Neural progenitor cell (in vitro differentiated cells): ENCODE results near the gene FHL3. TPM values are rescaled to one million over a fixed set of nuclear protein-coding genes. Genes with fewer than 3 reads are reported as not detected.

Source experiments
- DNase-seq: peaks from one replicate; pipeline ENCODE4 v3.0.0-alpha.2; 2016; ENCODE audit warnings: low spot score
- H2AFZ ChIP-seq: fragments of 200-600 bp; sonication (generic); replicated peaks from 2 replicates; pipeline ENCODE4 v1.6.1; 2016; ENCODE audit warnings: antibody characterized with exemption
- H3F3A ChIP-seq: fragments of 200-600 bp; sonication (generic); 2 replicates; pipeline ENCODE4 v1.6.1; 2016; ENCODE audit warnings: antibody characterized with exemption, low read depth
- H3K27ac ChIP-seq: fragments of 200-600 bp; sonication (generic); 2 replicates; pipeline ENCODE4 v1.5.1; 2016; ENCODE audit warnings: mild to moderate bottlenecking
- H3K27me3 ChIP-seq: fragments of 200-600 bp; sonication (generic); 2 replicates; pipeline ENCODE4 v1.6.1; 2016; ENCODE audit warnings: mild to moderate bottlenecking, moderate library complexity
- H3K36me3 ChIP-seq: fragments of 200-600 bp; sonication (generic); 2 replicates; pipeline ENCODE4 v1.5.1; 2016
- H3K4me1 ChIP-seq: fragments of 200-600 bp; sonication (generic); 2 replicates; pipeline ENCODE4 v1.6.1; 2016; ENCODE audit warnings: mixed run types
- H3K4me2 ChIP-seq: fragments of 200-600 bp; sonication (generic); 2 replicates; pipeline ENCODE4 v1.6.1; 2016
- H3K4me3 ChIP-seq: fragments of 200-600 bp; sonication (generic); 2 replicates; pipeline ENCODE4 v1.5.1; 2016
- H3K79me2 ChIP-seq: fragments of 200-600 bp; sonication (generic); 2 replicates; pipeline ENCODE4 v1.6.1; 2016; ENCODE audit warnings: low read depth
- H3K9ac ChIP-seq: fragments of 200-600 bp; sonication (generic); 2 replicates; pipeline ENCODE4 v1.6.1; 2016
- H3K9me3 ChIP-seq: fragments of 200-600 bp; sonication (generic); 2 replicates; pipeline ENCODE4 v1.5.1; 2016; ENCODE audit warnings: low read depth
- H4K20me1 ChIP-seq: fragments of 200-600 bp; sonication (generic); 2 replicates; pipeline ENCODE4 v1.6.1; 2016; ENCODE audit warnings: low read depth
- H3K27ac Mint-ChIP-seq: 3 replicates; pipeline ENCODE4 v1.8.0; 2021; ENCODE audit warnings: mixed read lengths
- H3K27me3 Mint-ChIP-seq: 2 replicates; pipeline ENCODE4 v1.8.0; 2022; ENCODE audit warnings: low read depth, mild to moderate bottlenecking, inconsistent platforms, moderate library complexity, mixed read lengths; ENCODE audit not compliant: insufficient read depth
- H3K36me3 Mint-ChIP-seq: 3 replicates; pipeline ENCODE4 v1.8.0; 2021; ENCODE audit warnings: mixed read lengths
- H3K4me1 Mint-ChIP-seq: 3 replicates; pipeline ENCODE4 v1.8.0; 2021; ENCODE audit warnings: mixed read lengths
- H3K4me3 Mint-ChIP-seq: 3 replicates; pipeline ENCODE4 v1.8.0; 2021; ENCODE audit warnings: mild to moderate bottlenecking, moderate library complexity, mixed read lengths
- H3K9me3 Mint-ChIP-seq: 3 replicates; pipeline ENCODE4 v1.8.0; 2020; ENCODE audit warnings: mixed read lengths
- CTCF ChIP-seq: fragments of 200-600 bp; sonication (generic); IDR thresholded peaks from 2 replicates; pipeline ENCODE4 v1.5.1; 2017; ENCODE audit warnings: antibody characterized with exemption, mild to moderate bottlenecking
- EZH2 ChIP-seq: fragments of 200-600 bp; sonication (generic); IDR thresholded peaks from 2 replicates; pipeline ENCODE4 v1.6.1; 2017; ENCODE audit warnings: antibody characterized with exemption, mild to moderate bottlenecking, moderate library complexity
- EZH2phosphoT487 ChIP-seq: fragments of 200-600 bp; sonication (generic); IDR thresholded peaks from 2 replicates; pipeline ENCODE4 v1.6.1; 2017; ENCODE audit warnings: antibody characterized with exemption
- total RNA-seq: library from RNA; depleted of rRNA; stranded (reverse); fragments of >200 nt; gene quantifications from 2 replicates; pipeline ENCODE4 v1.2.3, GENCODE V29; 2015; ENCODE audit warnings: low replicate concordance

Gene FHL3
- total RNA-seq, 1 donor from 2014 or later, result 8.1 TPM

GRCh38 chr1:38025664-38026063 is 20.4 kb upstream of the FHL3 start:
- Mint-ChIP-seq H3K27me3 (peaks cover 12% of the 10 kb centered on the region), H3K27ac (no peak overlapping the region), H3K36me3 (peaks cover 13% of the 10 kb centered on the region), H3K4me1 (peaks cover 35% of the 10 kb centered on the region), H3K4me3 (no peak overlapping the region), H3K9me3 (no peaks in the 10 kb centered on the region)
- Histone ChIP-seq H2AFZ (no peak overlapping the region), H3K79me2 (no peaks in the 10 kb centered on the region), H3F3A (peaks cover 41% of the 10 kb centered on the region), H3K27me3 (no peaks in the 10 kb centered on the region), H3K9me3 (no peaks in the 10 kb centered on the region), H3K27ac (no peak overlapping the region), H3K36me3 (peaks cover 6% of the 10 kb centered on the region), H3K4me2 (no peak overlapping the region), H3K9ac (no peak overlapping the region), H4K20me1 (peaks cover 36% of the 10 kb centered on the region), H3K4me3 (no peak overlapping the region), H3K4me1 (peaks cover 39% of the 10 kb centered on the region)
- no peak for DNase-seq
- no peak for TF ChIP-seq EZH2
- no peak for TF ChIP-seq EZH2phosphoT487

- Histone ChIP-seq H3K27ac (no peak overlapping the region), H3K79me2 (peaks cover 4% of the 10 kb centered on the region), H3K4me3 (no peak overlapping the region), H3K36me3 (peaks cover 6% of the 10 kb centered on the region), H3K27me3 (no peaks in the 10 kb centered on the region), H3K4me1 (peaks cover 35% of the 10 kb centered on the region), H3F3A (peaks cover 41% of the 10 kb centered on the region), H4K20me1 (peaks cover 32% of the 10 kb centered on the region), H3K4me2 (no peak overlapping the region), H3K9me3 (no peaks in the 10 kb centered on the region), H3K9ac (no peak overlapping the region), H2AFZ (no peak overlapping the region)
- Mint-ChIP-seq H3K27me3 (peaks cover 12% of the 10 kb centered on the region), H3K4me3 (no peak overlapping the region), H3K9me3 (no peaks in the 10 kb centered on the region), H3K36me3 (peaks cover 14% of the 10 kb centered on the region), H3K4me1 (peaks cover 31% of the 10 kb centered on the region), H3K27ac (no peak overlapping the region)
- no peak for DNase-seq
- TF ChIP-seq EZH2phosphoT487, result no peak
- TF ChIP-seq EZH2, result no peak
- TF ChIP-seq CTCF, result no peak
These were observed 19.9 kb upstream of the FHL3 start for GRCh38 chr1:38025233-38025632.

GRCh38 chr1:38022810-38023209 is 17.5 kb upstream of the FHL3 start:
- Histone ChIP-seq H3K27ac (no peak overlapping the region), H3K4me3 (no peak overlapping the region), H3K79me2 (peaks cover 20% of the 10 kb centered on the region), H3K4me1 (peaks cover 11% of the 10 kb centered on the region), H3K4me2 (no peak overlapping the region), H3K9ac (no peak overlapping the region), H2AFZ (no peak overlapping the region), H3K36me3 (peaks cover 6% of the 10 kb centered on the region), H3K27me3 (no peaks in the 10 kb centered on the region), H3K9me3 (no peaks in the 10 kb centered on the region), H4K20me1 (peaks cover 14% of the 10 kb centered on the region), H3F3A (peaks cover 37% of the 10 kb centered on the region)
- Mint-ChIP-seq H3K9me3 (no peaks in the 10 kb centered on the region), H3K4me3 (no peak overlapping the region), H3K4me1 (peaks cover 11% of the 10 kb centered on the region), H3K36me3 (peaks cover 24% of the 10 kb centered on the region), H3K27ac (no peak overlapping the region), H3K27me3 (peaks cover 9% of the 10 kb centered on the region)
- no peak for TF ChIP-seq CTCF
- DNase-seq, result no peak

GRCh38 chr1:38021969-38022368 is 16.7 kb upstream of the FHL3 start:
- Mint-ChIP-seq H3K9me3 (no peaks in the 10 kb centered on the region), H3K27me3 (peaks cover 7% of the 10 kb centered on the region), H3K4me3 (no peak overlapping the region), H3K36me3 (peaks cover 24% of the 10 kb centered on the region), H3K4me1 (peaks cover 6% of the 10 kb centered on the region), H3K27ac (no peak overlapping the region)
- DNase-seq, result no peak
- Histone ChIP-seq H3K4me1 (peaks cover 3% of the 10 kb centered on the region), H3F3A (peaks cover 34% of the 10 kb centered on the region), H3K4me3 (no peak overlapping the region), H3K9me3 (no peaks in the 10 kb centered on the region), H3K36me3 (peaks cover 9% of the 10 kb centered on the region), H3K9ac (no peak overlapping the region), H3K27me3 (no peaks in the 10 kb centered on the region), H4K20me1 (peaks cover 6% of the 10 kb centered on the region), H3K4me2 (no peak overlapping the region), H2AFZ (no peak overlapping the region), H3K27ac (no peak overlapping the region), H3K79me2 (peaks cover 28% of the 10 kb centered on the region)
- TF ChIP-seq EZH2phosphoT487 (no peak), EZH2 (no peak), CTCF (no peak)
